ENCODE results near the gene LCN15.

Gene LCN15

GRCh38 chr9:136739509-136739908 lies 24.8 kb downstream of the LCN15 start:
- no peak for DNase-seq

DNA sequence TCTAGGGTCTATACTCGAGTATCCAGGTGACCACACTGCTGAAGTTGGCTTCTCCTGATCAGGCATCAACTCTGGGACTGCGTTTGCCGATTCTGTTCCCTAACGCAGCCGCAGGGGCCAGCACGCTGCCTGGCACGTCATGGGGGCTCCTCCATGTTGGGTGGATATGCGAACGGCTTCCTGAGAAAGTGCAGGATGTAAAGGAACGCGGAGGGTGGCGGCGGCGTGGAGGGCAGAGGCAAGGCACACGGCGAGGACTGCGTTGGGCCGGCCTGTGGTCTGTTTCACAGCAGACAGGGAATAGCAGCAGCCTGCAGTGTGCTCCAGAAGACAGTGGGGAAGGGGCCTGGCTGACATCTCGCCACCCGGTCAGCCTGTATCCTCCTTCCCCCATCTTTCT lies 25.4 kb downstream of the LCN15 start:
- no peak for DNase-seq

DNA sequence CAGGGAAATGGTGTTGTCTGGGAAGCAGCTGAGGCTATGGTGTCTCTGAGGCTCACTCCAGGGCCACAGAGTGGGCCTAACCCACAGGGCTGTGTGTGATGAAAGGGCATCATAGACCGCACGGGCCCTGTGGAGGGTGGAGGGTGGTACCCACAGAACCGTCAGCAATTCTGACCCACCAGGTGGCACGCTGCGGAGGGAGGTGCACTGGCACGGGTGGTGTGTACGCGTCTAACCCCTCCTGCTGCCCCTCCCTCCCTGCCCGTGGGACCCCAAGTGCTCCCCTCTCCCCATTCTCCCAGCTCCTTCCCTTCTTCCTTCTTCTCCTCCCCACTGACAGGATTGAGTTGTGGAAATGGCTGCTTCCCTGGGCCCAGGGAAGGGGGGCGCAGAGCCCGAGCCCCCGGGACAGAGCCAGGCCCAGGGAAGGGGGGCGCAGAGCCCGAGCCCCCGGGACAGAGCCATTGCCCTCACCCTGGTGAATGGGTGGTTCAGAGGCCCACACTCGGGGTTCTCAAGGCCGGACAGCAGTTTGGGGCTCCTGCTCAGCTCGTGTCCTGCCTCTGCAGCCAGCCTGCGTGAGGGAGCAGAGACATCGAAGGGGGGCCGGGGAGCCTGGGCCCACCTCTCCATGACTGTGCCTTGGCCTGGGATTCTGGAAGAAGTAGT lies 28.4 kb downstream of the LCN15 start:
- DNase-seq, result no peak

DNA sequence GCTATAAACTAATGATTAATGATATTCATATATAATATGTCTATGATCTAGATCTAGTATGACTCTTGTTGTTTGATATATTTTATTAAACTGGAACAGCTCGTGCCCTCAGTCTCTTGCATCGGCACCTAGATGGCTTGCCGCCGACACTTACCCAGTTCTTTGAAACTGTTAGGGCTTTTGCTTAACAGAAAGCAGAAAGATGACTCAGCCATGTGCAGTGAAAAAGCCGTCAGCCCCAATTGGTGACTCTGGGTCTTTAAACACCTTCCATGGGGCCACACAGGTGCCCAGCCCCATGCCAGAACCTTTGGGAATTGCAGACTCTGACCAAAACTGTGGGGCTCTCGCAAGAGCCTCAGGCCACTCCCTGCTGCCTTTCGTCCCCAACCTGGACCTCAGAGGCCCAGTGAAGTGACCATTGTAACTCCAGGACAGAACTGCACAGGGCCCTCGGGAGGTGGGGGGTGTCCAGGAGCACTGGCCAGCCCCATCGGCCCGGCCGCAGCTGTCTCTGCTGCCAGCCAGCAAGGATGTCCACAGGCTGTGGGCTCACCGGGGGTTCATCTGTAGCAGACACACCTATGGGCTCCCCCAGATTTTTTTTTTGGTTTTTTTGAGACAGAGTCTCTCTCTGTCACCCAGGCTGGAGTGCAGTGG lies 29.4 kb downstream of the LCN15 start:
- no peak for DNase-seq

DNA sequence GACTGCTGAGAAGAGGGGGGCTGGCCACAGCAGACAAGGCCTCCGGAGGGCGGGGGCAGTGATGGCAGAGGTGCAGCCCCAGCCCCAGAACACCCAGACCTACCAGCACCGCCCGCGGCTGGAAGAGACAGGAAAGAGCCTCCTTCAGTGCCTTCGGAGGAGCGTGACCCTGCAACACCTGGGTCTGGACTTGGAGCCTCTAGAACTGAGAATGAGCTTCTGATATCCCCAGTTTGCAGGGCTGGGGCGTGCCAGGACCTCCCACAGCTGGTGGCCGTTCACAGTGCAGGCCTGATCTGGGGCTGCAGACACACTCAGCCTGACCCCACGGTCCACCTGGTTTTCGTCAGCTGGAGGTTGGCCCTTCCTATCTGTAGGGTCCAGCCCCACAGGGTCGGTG lies 30.7 kb downstream of the LCN15 start:
- DNase-seq, result no peak

- DNase-seq, result no peak
These were observed 31.7 kb downstream of the LCN15 start for GRCh38 chr9:136732444-136733178.

DNA sequence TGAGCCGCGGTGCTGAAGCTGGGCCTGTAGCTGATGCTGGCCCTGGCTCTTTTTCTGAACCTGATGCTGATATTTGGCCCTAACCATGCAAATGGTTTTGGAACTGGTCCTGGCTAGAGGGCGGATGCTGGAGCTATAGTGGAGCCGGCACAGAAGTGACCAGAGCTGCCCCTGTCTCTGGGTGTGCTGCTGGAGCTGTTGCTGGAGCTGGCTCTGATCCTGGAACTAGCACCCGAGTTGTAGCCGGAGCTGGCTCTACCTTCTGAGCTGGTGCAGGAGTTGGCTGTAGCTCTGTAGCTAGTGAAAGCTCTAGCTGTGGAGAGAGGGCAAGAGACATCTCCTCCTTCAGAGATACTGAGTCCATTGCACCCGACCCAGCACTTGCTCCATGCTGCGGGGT lies 34.4 kb downstream of the LCN15 start:
- DNase-seq, result no peak

DNA sequence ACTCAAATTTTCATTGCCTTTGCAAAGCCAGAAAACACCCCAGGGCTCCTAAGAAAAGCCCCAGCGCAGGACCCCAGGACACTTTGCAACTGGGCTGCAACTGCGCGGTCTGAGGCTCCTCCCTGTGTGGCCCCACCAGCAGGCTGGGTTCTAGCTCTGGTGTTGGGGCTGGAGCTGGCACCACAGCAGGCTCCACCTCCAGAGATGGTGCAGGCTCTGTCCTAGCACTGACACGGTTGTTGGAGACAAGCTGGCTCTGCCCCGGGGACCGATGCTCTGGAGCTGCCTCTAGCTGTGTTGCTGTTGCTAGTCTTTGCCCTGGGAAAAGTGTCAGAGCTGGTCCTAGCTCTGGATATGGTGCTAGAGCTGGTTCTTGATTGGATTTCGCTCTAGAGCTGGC lies 35.2 kb downstream of the LCN15 start:
- no peak for DNase-seq

DNA sequence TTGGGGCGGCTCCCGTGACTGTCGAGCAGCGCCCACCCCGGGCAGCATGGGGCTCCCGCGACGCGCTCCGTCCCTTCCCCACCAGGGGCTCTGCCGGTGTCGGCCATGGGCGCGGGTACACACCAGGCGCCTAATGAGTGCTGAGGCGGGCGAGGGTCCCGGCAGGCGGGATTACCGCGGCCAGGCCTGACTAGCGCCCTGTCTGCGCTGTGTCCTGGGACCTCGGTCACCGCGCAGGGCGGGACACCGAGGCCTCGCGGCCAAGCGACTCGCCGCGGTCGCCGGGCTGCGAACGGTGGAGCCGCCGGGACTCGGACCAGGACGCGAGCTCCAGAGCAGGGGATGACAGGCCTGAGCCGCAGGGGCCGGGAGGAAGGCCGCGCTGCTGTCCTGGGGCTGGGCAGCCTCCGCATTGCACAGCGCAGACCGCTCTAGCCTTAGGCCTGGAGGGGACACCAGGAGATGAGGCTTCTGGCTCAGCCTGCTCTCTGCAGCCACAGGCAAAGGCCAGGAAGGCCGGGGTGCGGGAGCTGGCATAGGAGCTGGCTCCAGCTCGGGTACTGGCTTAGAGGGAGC lies 35.7 kb downstream of the LCN15 start:
- no peak for DNase-seq

- DNase-seq, result peak; percentile 87
These were observed 36.2 kb downstream of the LCN15 start for GRCh38 chr9:136728080-136728547.

- peak; percentile 19 for DNase-seq
These were observed 37.6 kb downstream of the LCN15 start for GRCh38 chr9:136726631-136727191.

DNA sequence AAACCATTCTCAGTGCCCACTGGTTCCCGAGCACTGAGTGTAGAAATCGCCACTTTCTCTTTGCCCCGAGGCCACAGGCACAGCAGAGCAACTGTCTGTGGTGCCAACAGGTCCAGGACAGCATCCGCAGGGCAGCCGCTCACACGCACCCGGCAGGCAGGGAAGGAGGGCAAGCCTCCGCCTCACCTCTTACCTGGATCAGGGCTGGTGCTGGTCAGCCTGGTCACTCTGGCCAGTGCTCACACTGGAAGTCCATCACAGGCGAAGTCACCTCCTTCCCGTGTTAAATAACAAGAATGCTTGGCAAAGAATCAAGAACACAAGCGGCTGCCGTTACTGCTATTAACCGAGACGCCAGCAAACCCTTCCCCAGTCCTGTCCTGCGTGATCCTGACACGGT lies 38.2 kb downstream of the LCN15 start:
- DNase-seq, result no peak

GRCh38 chr9:136725612-136726011 lies 38.7 kb downstream of the LCN15 start:
- DNase-seq, result no peak

DNA sequence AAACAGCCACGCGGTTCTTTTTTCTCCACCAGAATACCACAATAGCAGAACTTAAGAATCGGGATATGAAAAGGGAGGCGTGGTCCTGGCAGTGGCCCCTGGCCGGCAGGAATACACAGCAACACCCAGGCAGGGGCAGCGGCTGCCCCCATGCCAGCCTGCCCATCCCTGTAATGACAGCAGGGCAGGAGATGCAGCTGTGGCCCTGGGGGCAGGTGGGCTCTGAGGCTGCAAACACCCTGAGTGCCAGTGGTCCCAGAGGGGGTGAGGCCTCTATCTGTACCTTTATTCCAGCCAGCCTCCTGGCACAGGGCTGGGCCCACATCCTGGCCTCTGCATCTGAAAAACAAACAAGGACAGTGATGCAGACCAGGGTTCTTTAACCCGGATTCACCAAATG lies 39.5 kb downstream of the LCN15 start:
- no peak for DNase-seq

DNA sequence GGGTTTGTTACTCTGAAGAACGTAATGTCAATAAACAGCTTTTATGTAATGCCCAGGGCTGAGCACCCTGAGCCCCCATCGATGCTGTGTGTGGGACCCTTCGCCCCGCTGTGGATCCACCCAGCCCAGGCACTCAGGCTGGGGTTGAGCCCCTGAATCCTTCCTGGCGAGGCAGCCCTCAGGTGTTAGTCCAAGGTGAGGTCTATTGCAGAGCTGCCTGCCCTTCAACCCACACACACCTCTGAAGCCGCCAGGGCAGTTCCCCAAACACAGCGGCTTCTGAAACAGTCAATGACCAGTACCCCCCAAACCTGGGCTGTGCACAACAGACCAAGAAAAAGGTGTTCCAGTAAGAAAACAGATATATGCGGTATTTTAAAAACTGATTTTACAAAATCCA lies 40.3 kb downstream of the LCN15 start:
- DNase-seq, result no peak

- no peak for DNase-seq
These were observed 40.8 kb downstream of the LCN15 start for GRCh38 chr9:136723362-136723976.

DNA sequence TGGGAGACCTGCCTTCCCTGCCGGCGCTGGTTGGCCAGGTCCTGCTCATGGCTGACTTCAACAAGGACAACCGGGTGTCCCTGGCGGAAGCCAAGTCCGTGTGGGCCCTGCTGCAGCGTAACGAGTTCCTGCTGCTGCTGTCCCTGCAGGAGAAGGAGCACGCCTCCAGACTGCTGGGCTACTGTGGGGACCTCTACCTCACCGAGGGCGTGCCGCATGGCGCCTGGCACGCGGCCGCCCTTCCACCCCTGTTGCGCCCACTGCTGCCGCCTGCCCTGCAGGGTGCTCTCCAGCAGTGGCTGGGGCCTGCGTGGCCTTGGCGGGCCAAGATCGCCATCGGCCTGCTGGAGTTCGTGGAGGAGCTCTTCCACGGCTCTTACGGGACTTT lies 41.4 kb downstream of the LCN15 start:
- DNase-seq, result no peak

- DNase-seq, result no peak
These were observed 42.0 kb downstream of the LCN15 start for GRCh38 chr9:136722093-136722968.

DNA sequence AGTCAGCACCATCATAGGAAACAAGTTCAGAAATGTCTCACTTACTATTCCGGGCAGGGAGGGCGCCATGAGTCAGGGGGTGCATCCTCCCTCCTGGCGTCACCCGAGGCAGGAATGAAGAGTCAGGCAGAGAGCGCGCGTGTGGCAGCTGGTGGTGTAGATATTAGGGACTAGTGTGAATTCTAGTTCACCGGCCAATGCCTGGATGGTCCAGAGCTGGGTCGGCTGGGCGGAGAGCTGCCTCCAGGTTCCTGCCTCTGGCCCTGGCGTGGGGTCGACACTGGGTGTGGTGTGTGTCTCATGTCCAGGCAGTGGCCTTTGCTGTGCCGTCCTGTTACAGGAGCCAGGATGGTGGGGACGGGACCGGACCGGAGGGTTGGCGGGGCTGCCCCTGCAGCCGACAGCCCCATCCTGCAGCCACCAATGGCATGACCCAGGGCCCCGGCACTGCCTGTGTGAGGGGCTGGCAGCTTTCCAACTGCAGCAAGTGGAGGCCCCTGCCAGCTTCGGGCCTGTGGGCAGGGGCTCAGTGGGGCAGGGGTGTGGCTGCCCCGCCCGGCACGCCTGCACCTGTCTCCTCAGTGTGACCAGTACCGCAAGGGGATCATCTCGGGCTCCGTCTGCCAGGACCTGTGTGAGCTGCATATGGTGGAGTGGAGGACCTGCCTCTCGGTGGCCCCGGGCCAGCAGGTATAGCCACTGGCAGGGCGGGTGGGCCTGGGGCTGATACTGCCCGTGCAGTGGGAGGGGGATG lies 42.8 kb downstream of the LCN15 start:
- no peak for DNase-seq

DNA sequence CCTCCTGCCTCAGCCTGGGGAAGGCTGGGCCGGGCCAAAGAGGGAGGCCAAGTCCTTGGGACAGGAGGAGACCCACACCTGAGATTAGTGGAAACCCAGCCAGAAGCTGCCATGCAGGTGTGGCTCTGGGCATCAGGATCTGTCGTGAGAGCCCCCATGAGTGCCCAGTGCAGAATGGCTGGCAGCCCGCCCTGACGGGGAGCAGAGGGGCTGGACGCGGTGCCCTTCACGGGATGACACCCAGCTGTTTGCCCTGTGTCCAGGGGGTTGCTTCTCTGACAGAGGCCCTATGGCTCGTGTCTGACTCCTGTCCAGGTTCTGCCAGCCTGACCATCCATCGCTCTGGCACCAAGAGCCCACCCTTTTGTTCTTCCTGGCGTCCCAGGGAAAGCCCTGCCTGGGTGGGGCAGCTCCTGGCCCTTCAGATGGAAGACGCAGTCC lies 43.4 kb downstream of the LCN15 start:
- DNase-seq, result no peak

DNA sequence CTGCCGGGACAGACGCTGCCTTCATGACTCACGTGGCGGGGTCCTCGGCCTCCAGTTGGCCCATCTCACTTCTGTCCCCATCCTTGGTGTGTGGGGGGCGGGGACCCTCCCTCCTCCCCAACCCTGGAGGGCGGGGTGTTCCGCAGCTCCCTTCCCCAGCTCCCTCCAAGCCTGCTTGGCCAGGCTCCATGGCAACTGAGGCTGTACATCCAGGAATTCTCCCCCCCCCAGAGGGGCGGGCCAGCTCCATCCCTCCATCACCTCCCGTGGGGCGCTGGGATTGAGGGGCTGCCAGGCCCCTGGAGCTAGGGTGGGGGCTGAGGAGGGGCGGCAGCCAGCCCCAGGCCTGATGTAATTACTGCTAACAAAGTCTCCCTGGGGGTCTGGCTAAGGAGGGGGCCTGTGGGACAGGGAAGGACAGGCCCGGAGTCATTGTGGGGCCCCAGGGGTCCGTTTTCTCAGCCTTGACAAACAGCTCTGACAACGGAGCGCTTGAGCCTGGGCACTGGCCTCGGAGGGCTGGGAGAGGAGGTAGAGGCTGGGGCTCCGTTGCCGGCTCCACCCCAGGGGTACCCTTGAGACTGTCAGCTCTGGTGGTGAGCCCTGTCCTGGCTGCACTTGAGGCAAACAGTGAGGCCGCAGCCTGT lies 43.9 kb downstream of the LCN15 start:
- no peak for DNase-seq

Measured in activated effector memory CD4-positive, alpha-beta T cell treated with Interleukin-2 at 50 U/mL for 16 hours (primary cell).